Measurements from ENCODE around the gene TMEM39B. TPM values are rescaled to one million over a fixed set of nuclear protein-coding genes. Genes with fewer than 3 reads are reported as not detected.
A peak's percentile ranks its signal among the peaks of the same experiment; 100 is the strongest.

The TMEM39B gene
- total RNA-seq, 1 experiment from 2014 or later, result 22.8 TPM

- TF ChIP-seq ATF3 (IDR thresholded peaks at IDR 0.05), result no peak
Observed at GRCh38 chr1:32105338-32105737, 32.6 kb downstream of the TMEM39B start (continued).

GRCh38 chr1:32106663-32107275 is 34.0 kb downstream of the TMEM39B start:
- DNase-seq (ENCODE audit: low read depth, low spot score) (no peak), ATAC-seq (no peak)
- Histone ChIP-seq H3K4me1 (ENCODE audit: control insufficient read depth in 1 of 2, insufficient read depth in 2 of 2, low read length in 2 of 2) (peaks cover 7 to 26% of the 10 kb centered on the region in 2 experiments; a peak in 3 of 4 replicates), H3K9me3 (ENCODE audit: control insufficient read depth in 1 of 2, insufficient read depth in 1 of 2, low read depth in 1 of 2, low read length in 2 of 2) (no peaks in the 10 kb centered on the region), H2AFZ (ENCODE audit: low read depth, low read length, poor library complexity, severe bottlenecking) (no peak overlapping the region), H3K4me2 (ENCODE audit: low read length) (peak overlapping the region; percentile 87), H3K36me3 (ENCODE audit: control insufficient read depth in 1 of 2, insufficient read depth in 2 of 2, low read length in 2 of 2) (peaks cover 2% of the 10 kb centered on the region in 2 experiments; a peak in 1 of 4 replicates), H3K79me2 (ENCODE audit: insufficient read depth, low read length) (peaks cover 39% of the 10 kb centered on the region), H4K20me1 (ENCODE audit: insufficient read depth) (no peaks in the 10 kb centered on the region; the same call in 1 of the 2 replicates), H3K27me3 (ENCODE audit: insufficient read depth, low read length) (no peaks in the 10 kb centered on the region), H3K9ac (ENCODE audit: low read length) (peak overlapping the region; percentile 87), H3K4me3 (replicated peaks in 1 of 2; ENCODE audit: low read depth in 1 of 2, low read length in 2 of 2) (peak overlapping the region; percentile 61 to 84), H3K9me2 (ENCODE audit: insufficient read depth) (no peaks in the 10 kb centered on the region), H3K27ac (ENCODE audit: low read depth, low read length) (peak overlapping the region; percentile 92)
- ChIA-PET POLR2A (interaction anchor here (1.1 kb wide), 1 partner anchor 73 kb away, joined by 7 read pairs; the partner anchor contains the start of gene TXLNA), CTCF (interaction anchor here (0.7 to 2.4 kb wide), 3 partner anchors 34 to 294 kb away, joined by 5 to 7 read pairs (median 5); partner anchors contain the start of gene TMEM39B), RAD21 (ENCODE audit: low non-redundant PET in 1 of 2, low total read pairs in 2 of 2, uncharacterized antibody in 2 of 2, unreplicated experiment in 2 of 2) (no interaction called here)
- TSS peak; percentile 64 for BruUV-seq (replicated peaks)
- TF ChIP-seq ELF1 (IDR thresholded peaks at IDR 0.05; ENCODE audit: borderline replicate concordance, low read depth) (no peak), YY1 (IDR thresholded peaks at IDR 0.05; ENCODE audit: extremely low read depth, insufficient replicate concordance, low read depth, low read length) (no peak), EGR1 (IDR thresholded peaks at IDR 0.05; ENCODE audit: low read depth) (no peak), ZNF274 (IDR thresholded peaks at IDR 0.05; ENCODE audit: low read depth, low read length) (no peak)
- intact Hi-C loops (cut with micrococcal nuclease), result no loop called here

Data from HCT116 (cell line).